Measurements from ENCODE around the gene PLA2G4A. TPM values are rescaled to one million over a fixed set of nuclear protein-coding genes. Genes with fewer than 3 reads are reported as not detected.

PLA2G4A gene
- total and polyA plus RNA-seq, 7 donors = 0.24 to 0.71 (median 0.44) TPM

- H3K4me3 ChIP-seq = no peak overlapping the region
- 74 to 82% (median 80%) methylated on average over 4 of the region's 4 CpGs for WGBS, 3 donors
- H3K9me3 ChIP-seq = no peaks in the 10 kb centered on the region
- ATAC-seq (no peak), DNase-seq (no peak)
- no peaks in the 10 kb centered on the region for H3K27me3 ChIP-seq (ENCODE audit: insufficient read depth in 3 of 3, low read length in 2 of 3)
- H3K36me3 ChIP-seq (ENCODE audit: insufficient read depth in 1 of 2, low read depth in 1 of 2) = no peaks in the 10 kb centered on the region
- intact Hi-C loops (cut with DNase I) = no loop called here
- no peak overlapping the region for H3K27ac ChIP-seq
- H3K4me1 ChIP-seq = no peaks in the 10 kb centered on the region
- TF ChIP-seq, protein P1, sequence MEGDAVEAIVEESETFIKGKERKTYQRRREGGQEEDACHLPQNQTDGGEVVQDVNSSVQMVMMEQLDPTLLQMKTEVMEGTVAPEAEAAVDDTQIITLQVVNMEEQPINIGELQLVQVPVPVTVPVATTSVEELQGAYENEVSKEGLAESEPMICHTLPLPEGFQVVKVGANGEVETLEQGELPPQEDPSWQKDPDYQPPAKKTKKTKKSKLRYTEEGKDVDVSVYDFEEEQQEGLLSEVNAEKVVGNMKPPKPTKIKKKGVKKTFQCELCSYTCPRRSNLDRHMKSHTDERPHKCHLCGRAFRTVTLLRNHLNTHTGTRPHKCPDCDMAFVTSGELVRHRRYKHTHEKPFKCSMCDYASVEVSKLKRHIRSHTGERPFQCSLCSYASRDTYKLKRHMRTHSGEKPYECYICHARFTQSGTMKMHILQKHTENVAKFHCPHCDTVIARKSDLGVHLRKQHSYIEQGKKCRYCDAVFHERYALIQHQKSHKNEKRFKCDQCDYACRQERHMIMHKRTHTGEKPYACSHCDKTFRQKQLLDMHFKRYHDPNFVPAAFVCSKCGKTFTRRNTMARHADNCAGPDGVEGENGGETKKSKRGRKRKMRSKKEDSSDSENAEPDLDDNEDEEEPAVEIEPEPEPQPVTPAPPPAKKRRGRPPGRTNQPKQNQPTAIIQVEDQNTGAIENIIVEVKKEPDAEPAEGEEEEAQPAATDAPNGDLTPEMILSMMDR (IDR thresholded peaks at IDR 0.05) = no peak
Observed at GRCh38 chr1:186798960-186799688, 29.6 kb upstream of the PLA2G4A start.

DNA sequence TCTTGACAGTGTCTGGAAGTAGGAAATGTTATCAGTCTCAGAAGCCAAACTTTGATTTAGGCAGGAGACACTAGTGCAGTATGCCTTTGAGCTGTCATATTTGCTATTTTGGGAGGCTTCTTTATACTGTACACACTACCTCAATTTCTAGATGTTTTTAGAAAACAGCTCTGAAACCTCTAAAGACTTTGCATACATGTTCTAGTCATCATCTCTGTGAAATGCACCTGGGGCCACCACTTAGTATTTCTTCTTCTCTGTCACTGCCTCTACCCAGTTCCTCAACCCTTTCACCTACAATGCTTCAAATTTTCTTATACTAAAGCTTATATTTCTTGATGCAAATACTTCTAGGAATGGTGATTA lies 29.1 kb upstream of the PLA2G4A start:
- Histone ChIP-seq H3K4me3 (no peak overlapping the region), H3K9me3 (no peaks in the 10 kb centered on the region), H3K36me3 (ENCODE audit: insufficient read depth in 1 of 2, low read depth in 1 of 2) (no peaks in the 10 kb centered on the region), H3K27me3 (ENCODE audit: insufficient read depth in 3 of 3, low read length in 2 of 3) (no peaks in the 10 kb centered on the region), H3K4me1 (no peaks in the 10 kb centered on the region), H3K27ac (no peak overlapping the region)
- ATAC-seq (no peak), DNase-seq (no peak)
- TF ChIP-seq, protein P1 (IDR thresholded peaks at IDR 0.05) = no peak
- intact Hi-C loops (cut with DNase I) = no loop called here

GRCh38 chr1:186802388-186802787 lies 26.4 kb upstream of the PLA2G4A start:
- intact Hi-C loops (cut with DNase I) = no loop called here

GRCh38 chr1:186804679-186805078 lies 24.1 kb upstream of the PLA2G4A start:
- Histone ChIP-seq H3K4me1 (no peaks in the 10 kb centered on the region), H3K36me3 (ENCODE audit: insufficient read depth in 1 of 2, low read depth in 1 of 2) (no peaks in the 10 kb centered on the region), H3K9me3 (no peaks in the 10 kb centered on the region), H3K27me3 (ENCODE audit: insufficient read depth in 3 of 3, low read length in 2 of 3) (no peaks in the 10 kb centered on the region), H3K4me3 (no peak overlapping the region), H3K27ac (no peak overlapping the region)
- ATAC-seq (no peak), DNase-seq (no peak)
- 57 to 76% (median 69%) methylated on average over 5 of the region's 5 CpGs for WGBS, 3 donors
- intact Hi-C loops (cut with DNase I) = no loop called here
- TF ChIP-seq, protein P1 (IDR thresholded peaks at IDR 0.05) = no peak

More at GRCh38 chr1:186802388-186802787, 26.4 kb upstream of the PLA2G4A start:
- Histone ChIP-seq H3K27ac (no peak overlapping the region), H3K36me3 (ENCODE audit: insufficient read depth in 1 of 2, low read depth in 1 of 2) (no peaks in the 10 kb centered on the region), H3K27me3 (ENCODE audit: insufficient read depth in 3 of 3, low read length in 2 of 3) (no peaks in the 10 kb centered on the region), H3K4me3 (no peak overlapping the region), H3K4me1 (no peaks in the 10 kb centered on the region), H3K9me3 (no peaks in the 10 kb centered on the region)
- no peak for DNase-seq
- 60 to 70% (median 69%) methylated on average over 1 of the region's 1 CpG for WGBS, 3 donors
- TF ChIP-seq, protein P1 (IDR thresholded peaks at IDR 0.05) = no peak
- ATAC-seq = no peak

DNA sequence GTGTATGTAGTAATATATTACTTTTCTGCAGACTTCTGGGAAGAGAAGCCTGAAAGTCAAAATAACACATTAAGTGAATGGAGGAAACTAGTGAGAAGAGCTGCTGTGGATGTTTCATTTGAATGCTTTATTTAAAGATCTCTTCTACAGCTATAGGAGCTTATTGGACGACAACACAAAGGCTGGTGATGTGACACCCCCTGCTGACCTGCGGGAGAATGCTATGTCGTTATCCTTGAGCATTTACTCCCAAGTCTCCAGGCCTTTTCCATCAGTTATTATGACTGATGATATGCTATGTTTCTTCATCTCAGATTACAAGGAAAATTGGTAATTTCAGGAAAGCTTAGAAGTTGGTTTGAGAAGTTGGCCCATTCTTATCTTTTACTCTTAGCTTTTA lies 22.3 kb upstream of the PLA2G4A start:
- H3K36me3 ChIP-seq (ENCODE audit: insufficient read depth in 1 of 2, low read depth in 1 of 2) = no peaks in the 10 kb centered on the region
- TF ChIP-seq, protein P1 (IDR thresholded peaks at IDR 0.05) = no peak
- WGBS, 3 donors = 51 to 55% (median 52%) methylated on average over 3 of the region's 3 CpGs
- ATAC-seq (no peak), DNase-seq (no peak)
- no peak overlapping the region for H3K27ac ChIP-seq
- H3K4me1 ChIP-seq = no peaks in the 10 kb centered on the region
- intact Hi-C loops (cut with DNase I) = no loop called here
- no peak overlapping the region for H3K4me3 ChIP-seq
- H3K27me3 ChIP-seq (ENCODE audit: insufficient read depth in 3 of 3, low read length in 2 of 3) = no peaks in the 10 kb centered on the region
- no peaks in the 10 kb centered on the region for H3K9me3 ChIP-seq
